IMR-90 (cell line): ENCODE data around the gene COL5A2. TPM values are rescaled to one million over a fixed set of nuclear protein-coding genes. Genes with fewer than 3 reads are reported as not detected.

ENCODE experiments used
- ATAC-seq: fragments of 200-7000 bp; cut with Tn5 transposase; 2 replicates; pipeline ENCODE4 v1.9.1; 2020; ENCODE audit warnings: low read depth, mild to moderate bottlenecking, moderate library complexity
- BruUV-seq: library from RNA; stranded (reverse); fragments of 400-500 nt; replicated peaks from 2 replicates; lab custom pipeline; 2021; lab: Mats Ljungman, UMichigan
- CTCF ChIA-PET: fragments of 300-600 bp; formaldehyde crosslinking; extraction: SDS; loops from one replicate; lab custom pipeline; 2021; ENCODE audit warnings: antibody characterized with exemption; lab: Yijun Ruan, JAX
- POLR2A ChIA-PET: fragments of 300-600 bp; sonication (Branson Sonifier 250); formaldehyde crosslinking; loops from one replicate; lab custom pipeline; 2022; ENCODE audit warnings: antibody characterized with exemption; ENCODE audit not compliant: unreplicated experiment; lab: Charles Lee
- DNase-seq: peaks from one replicate; pipeline ENCODE4 v3.0.0; 2013
- H2AFZ ChIP-seq: replicated peaks from 2 replicates; pipeline ENCODE3; 2013; ENCODE audit warnings: low read length, mild to moderate bottlenecking; ENCODE audit not compliant: poor library complexity
- H2AK5ac ChIP-seq: 2 replicates; pipeline ENCODE4 v1.6.1; 2013; ENCODE audit warnings: low read depth, low read length, inconsistent platforms
- H2AK9ac ChIP-seq: replicated peaks from 2 replicates; pipeline ENCODE3; 2013; ENCODE audit warnings: mild to moderate bottlenecking, low read depth, low read length, moderate library complexity; ENCODE audit not compliant: poor library complexity
- H2BK120ac ChIP-seq: 2 replicates; pipeline ENCODE4 v1.6.1; 2013; ENCODE audit warnings: low read depth, low read length, inconsistent platforms
- H2BK15ac ChIP-seq: 3 replicates; pipeline ENCODE4 v1.6.1; 2013; ENCODE audit warnings: low read depth, low read length, inconsistent platforms
- H2BK20ac ChIP-seq: 2 replicates; pipeline ENCODE4 v1.6.1; 2013; ENCODE audit warnings: low read depth, mild to moderate bottlenecking, inconsistent platforms, low read length, moderate library complexity
- H2BK5ac ChIP-seq: 2 replicates; pipeline ENCODE4 v1.6.1; 2013; ENCODE audit warnings: mild to moderate bottlenecking, low read depth, low read length, inconsistent platforms; ENCODE audit not compliant: poor library complexity, severe bottlenecking
- H3K14ac ChIP-seq: replicated peaks from 2 replicates; pipeline ENCODE4 v1.6.1; 2013; ENCODE audit warnings: low read depth, low read length, inconsistent platforms
- H3K18ac ChIP-seq: 2 replicates; pipeline ENCODE4 v1.6.1; 2013; ENCODE audit warnings: low read depth, low read length, control low read depth
- H3K23ac ChIP-seq: 2 replicates; pipeline ENCODE4 v1.6.1; 2013; ENCODE audit warnings: low read depth, low read length, inconsistent platforms
- H3K27ac ChIP-seq: 2 replicates; pipeline ENCODE4 v1.5.1; 2013; ENCODE audit warnings: mild to moderate bottlenecking, control low read depth, low read length; ENCODE audit not compliant: insufficient read depth
- H3K27me3 ChIP-seq: 2 replicates; pipeline ENCODE4 v1.6.1; 2013; ENCODE audit warnings: low read length; ENCODE audit not compliant: control insufficient read depth, insufficient read depth
- H3K36me3 ChIP-seq: 2 replicates; pipeline ENCODE4 v1.6.1; 2013; ENCODE audit warnings: low read length, mixed read lengths; ENCODE audit not compliant: control insufficient read depth, insufficient read depth
- H3K4ac ChIP-seq: 2 replicates; pipeline ENCODE4 v1.6.1; 2013; ENCODE audit warnings: low read depth, low read length, inconsistent platforms
- H3K4me1 ChIP-seq: 2 replicates; pipeline ENCODE4 v1.6.1; 2013; ENCODE audit warnings: low read length, mixed read lengths; ENCODE audit not compliant: control insufficient read depth, insufficient read depth
- H3K4me2 ChIP-seq: 2 replicates; pipeline ENCODE4 v1.6.1; 2013; ENCODE audit warnings: low read depth, mild to moderate bottlenecking, control low read depth, low read length, moderate library complexity
- H3K4me3 ChIP-seq: 2 replicates; pipeline ENCODE4 v1.5.1; 2013; ENCODE audit warnings: low read depth, mild to moderate bottlenecking, control low read depth, low read length, moderate library complexity; ENCODE audit not compliant: insufficient read depth
- H3K56ac ChIP-seq: 2 replicates; pipeline ENCODE4 v1.6.1; 2013; ENCODE audit warnings: low read length, inconsistent platforms; ENCODE audit not compliant: insufficient read depth; ENCODE audit errors: extremely low read depth
- H3K79me1 ChIP-seq, 2 experiments: 2 replicates each; pipeline ENCODE4 v1.6.1; 2013; ENCODE audit warnings: low read length in 2 of 2, inconsistent platforms in 1 of 2, low read depth in 1 of 2
- H3K9ac ChIP-seq: 2 replicates; pipeline ENCODE4 v1.6.1; 2013; ENCODE audit warnings: low read depth, low read length, control low read depth
- H3K9me1 ChIP-seq: 2 replicates; pipeline ENCODE4 v1.6.1; 2013; ENCODE audit warnings: low read length, inconsistent platforms; ENCODE audit not compliant: insufficient read depth
- H3K9me3 ChIP-seq: 2 replicates; pipeline ENCODE4 v1.6.1; 2013; ENCODE audit warnings: low read length; ENCODE audit not compliant: control insufficient read depth, insufficient read depth
- H4K20me1 ChIP-seq: 2 replicates; pipeline ENCODE4 v1.6.1; 2013; ENCODE audit warnings: low read length, inconsistent platforms; ENCODE audit not compliant: insufficient read depth
- H4K5ac ChIP-seq: 2 replicates; pipeline ENCODE4 v1.6.1; 2013; ENCODE audit warnings: mild to moderate bottlenecking, low read depth, low read length, control low read depth
- H4K8ac ChIP-seq, 2 experiments: 2 replicates each; pipeline ENCODE4 v1.6.1; 2013; ENCODE audit warnings: low read depth in 2 of 2, low read length in 2 of 2, control low read depth in 1 of 2, inconsistent platforms in 1 of 2
- H4K91ac ChIP-seq: 2 replicates; pipeline ENCODE4 v1.6.1; 2013; ENCODE audit warnings: low read depth, low read length, inconsistent platforms; ENCODE audit not compliant: insufficient read depth
- CTCF ChIP-seq: conservative IDR thresholded peaks from 2 replicates; pipeline ENCODE4 v1.5.1; 2012; ENCODE audit warnings: mild to moderate bottlenecking, low read depth, low read length, improper control_type of control experiment
- FOS ChIP-seq: fragments of 150-350 bp; IDR thresholded peaks from 2 replicates; pipeline ENCODE4 v1.6.1; 2016; ENCODE audit warnings: low read depth, low read length
- RCOR1 ChIP-seq: IDR thresholded peaks from 2 replicates; pipeline ENCODE4 v1.6.1; 2012; ENCODE audit warnings: mild to moderate bottlenecking, low read length, improper control_type of control experiment; ENCODE audit not compliant: insufficient replicate concordance
- WGBS, 2 experiments: methylation state at CpG; one replicate each; pipeline versions ENCODE4 v1.1.5 to v1.1.7; 2013; ENCODE audit warnings: missing lambda C conversion rate in 2 of 2; ENCODE audit not compliant: insufficient read length in 1 of 2; ENCODE audit errors: extremely low coverage in 2 of 2; 5-methylcytosine and 5-hydroxymethylcytosine counted together
- dilution Hi-C: fragments of 300-500 bp; cut with HindIII; formaldehyde crosslinking; loops from one replicate; pipeline ENCODE4 v1.14.3; 2018; ENCODE audit warnings: low sequenced_read_pairs; ENCODE audit not compliant: unreplicated experiment
- in situ Hi-C: fragments of 300-500 bp; cut with MboI; formaldehyde crosslinking; loops from 3 replicates; pipeline ENCODE4 v1.14.3; 2019; ENCODE audit warnings: low sequenced_read_pairs, inconsistent platforms, mixed read lengths
- intact Hi-C: fragments of 100-400 bp; cut with micrococcal nuclease; formaldehyde crosslinking; loops from 2 replicates; pipeline ENCODE4 v1.10.0; 2022
- polyA plus RNA-seq, 3 experiments: library from polyadenylated mRNA; depleted of rRNA; stranded (reverse); fragments of >200 nt; gene quantifications; 2 replicates each; pipeline ENCODE4 v1.2.3, GENCODE V29; 2012; ENCODE audit warnings: low replicate concordance in 1 of 3
- total RNA-seq: library from RNA; depleted of rRNA; stranded (reverse); fragments of >200 nt; gene quantifications from 2 replicates; pipeline ENCODE4 v1.2.3, GENCODE V29; 2012

Gene COL5A2
- total and polyA plus RNA-seq, 2 of the 4 experiments (the other 2 are of a cell fraction), result 181 to 257 TPM

GRCh38 chr2:189008555-189009262 lies 170.9 kb downstream of the COL5A2 start:
- H2AFZ ChIP-seq, result no peak overlapping the region
- H3K9me1 ChIP-seq, result peaks cover 6% of the 10 kb centered on the region
- no peak overlapping the region for H2AK9ac ChIP-seq
- no peak overlapping the region for H3K23ac ChIP-seq
- in situ Hi-C loops (no loop called here), dilution Hi-C loops (no loop called here), intact Hi-C loops (no loop called here)
- no peak overlapping the region for H3K4ac ChIP-seq
- no peak overlapping the region for H2AK5ac ChIP-seq
- no peaks in the 10 kb centered on the region for H3K9me3 ChIP-seq
- no peak overlapping the region for H3K56ac ChIP-seq
- no TSS peak for BruUV-seq
- H4K8ac ChIP-seq, result no peak overlapping the region
- ChIA-PET CTCF (interaction anchor here (0.6 kb wide), 1 partner anchor 359 kb away, joined by 4 read pairs; no protein-coding TSS in a partner anchor), POLR2A (no interaction called here)
- TF ChIP-seq RCOR1 (no peak), CTCF (no peak), FOS (no peak)
- H3K18ac ChIP-seq, result 0 out of 2 replicates have a peak overlapping the region, but pooled peaks have one; percentile 32
- H3K4me1 ChIP-seq, result no peaks in the 10 kb centered on the region
- no peak overlapping the region for H3K14ac ChIP-seq
- H3K27ac ChIP-seq, result peak overlapping the region; percentile 85; the same call in 1 of the 2 replicates
- DNase-seq, result no peak
- no peaks in the 10 kb centered on the region for H4K20me1 ChIP-seq
- 100% methylated on average over 3 of the region's 9 CpGs; no CpG with 5 or more reads in 1 of the 2 experiments for WGBS, 2 experiments
- no peak overlapping the region for H3K4me3 ChIP-seq
- H3K4me2 ChIP-seq, result no peak overlapping the region
- H4K91ac ChIP-seq, result no peak overlapping the region
- peaks cover 75% of the 10 kb centered on the region for H3K36me3 ChIP-seq
- H2BK15ac ChIP-seq, result no peak overlapping the region
- no peak overlapping the region for H3K9ac ChIP-seq
- peak; percentile 6; the same call in 1 of the 2 replicates for ATAC-seq
- H2BK20ac ChIP-seq, result no peak overlapping the region
- H3K79me1 ChIP-seq, result peaks cover 13 to 27% of the 10 kb centered on the region in 2 experiments
- peak overlapping the region; percentile 58 for H2BK5ac ChIP-seq
- 0 out of 2 replicates have a peak overlapping the region, but pooled peaks have one; percentile 46 for H4K5ac ChIP-seq
- H3K27me3 ChIP-seq, result no peaks in the 10 kb centered on the region
- no peak overlapping the region for H2BK120ac ChIP-seq
